ENCODE data around the gene MTHFD2L. TPM values are rescaled to one million over a fixed set of nuclear protein-coding genes. Genes with fewer than 3 reads are reported as not detected.

MTHFD2L gene
- total and polyA plus RNA-seq, 9 donors: 5.8 to 19.3 (median 13.5) TPM

DNA sequence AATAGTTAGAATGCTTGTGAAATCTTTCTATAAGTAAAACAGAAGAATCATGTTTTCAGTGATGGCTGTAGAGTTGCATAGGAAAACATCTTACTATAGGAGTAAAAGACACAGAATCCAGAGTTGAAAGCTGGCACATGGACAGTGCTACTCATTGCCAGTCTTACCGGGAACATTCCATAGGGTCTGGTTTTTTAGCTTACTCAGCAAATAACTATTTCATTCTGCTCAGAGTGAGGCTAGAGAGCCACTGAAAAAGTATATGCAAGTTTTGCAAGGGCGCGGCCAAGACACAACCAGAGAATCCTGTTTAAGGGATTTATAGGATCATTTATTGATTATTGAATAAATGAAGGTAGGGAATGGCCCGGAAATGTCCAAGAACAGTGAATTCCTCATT lies 60.3 kb downstream of the MTHFD2L start:
- H3K36me3 ChIP-seq: no peaks in the 10 kb centered on the region
- H3K9me3 ChIP-seq: no peaks in the 10 kb centered on the region
- no peaks in the 10 kb centered on the region for H3K4me1 ChIP-seq (ENCODE audit: insufficient read depth)
- intact Hi-C loops (cut with DNase I): no loop called here
- WGBS, 3 donors: 90 to 94% (median 91%) methylated on average over 4 of the region's 4 CpGs
- DNase-seq: no peak
- no peak overlapping the region for H3K4me3 ChIP-seq
- TF ChIP-seq POLR2A (IDR thresholded peaks at IDR 0.05) (no peak), EP300 (IDR thresholded peaks at IDR 0.05) (no peak)
- TF ChIP-seq, protein P1, sequence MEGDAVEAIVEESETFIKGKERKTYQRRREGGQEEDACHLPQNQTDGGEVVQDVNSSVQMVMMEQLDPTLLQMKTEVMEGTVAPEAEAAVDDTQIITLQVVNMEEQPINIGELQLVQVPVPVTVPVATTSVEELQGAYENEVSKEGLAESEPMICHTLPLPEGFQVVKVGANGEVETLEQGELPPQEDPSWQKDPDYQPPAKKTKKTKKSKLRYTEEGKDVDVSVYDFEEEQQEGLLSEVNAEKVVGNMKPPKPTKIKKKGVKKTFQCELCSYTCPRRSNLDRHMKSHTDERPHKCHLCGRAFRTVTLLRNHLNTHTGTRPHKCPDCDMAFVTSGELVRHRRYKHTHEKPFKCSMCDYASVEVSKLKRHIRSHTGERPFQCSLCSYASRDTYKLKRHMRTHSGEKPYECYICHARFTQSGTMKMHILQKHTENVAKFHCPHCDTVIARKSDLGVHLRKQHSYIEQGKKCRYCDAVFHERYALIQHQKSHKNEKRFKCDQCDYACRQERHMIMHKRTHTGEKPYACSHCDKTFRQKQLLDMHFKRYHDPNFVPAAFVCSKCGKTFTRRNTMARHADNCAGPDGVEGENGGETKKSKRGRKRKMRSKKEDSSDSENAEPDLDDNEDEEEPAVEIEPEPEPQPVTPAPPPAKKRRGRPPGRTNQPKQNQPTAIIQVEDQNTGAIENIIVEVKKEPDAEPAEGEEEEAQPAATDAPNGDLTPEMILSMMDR (IDR thresholded peaks at IDR 0.05): no peak
- H3K27me3 ChIP-seq: no peaks in the 10 kb centered on the region
- no peak overlapping the region for H3K27ac ChIP-seq

DNA sequence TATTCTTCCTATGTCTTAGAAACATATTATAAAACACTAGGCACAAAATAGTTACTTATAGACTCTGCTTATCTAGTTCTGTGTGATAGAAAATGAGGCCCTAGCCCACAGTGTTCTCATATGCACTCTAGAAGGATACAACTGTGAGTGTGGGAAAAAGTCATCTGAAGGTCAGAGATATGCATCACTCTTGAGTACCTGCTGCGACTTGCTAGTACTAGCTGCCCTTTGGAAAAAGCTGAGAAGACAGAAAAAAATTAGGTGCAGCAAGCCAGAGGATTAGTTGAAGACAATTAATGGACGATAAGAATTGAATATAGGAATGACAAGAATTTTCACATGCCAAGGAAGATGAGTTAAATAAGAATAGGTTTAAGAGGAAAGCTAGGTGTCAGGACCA lies 61.3 kb downstream of the MTHFD2L start:
- no peaks in the 10 kb centered on the region for H3K9me3 ChIP-seq
- DNase-seq: no peak
- no peak overlapping the region for H3K4me3 ChIP-seq
- 71 to 77% (median 76%) methylated on average over 2 of the region's 2 CpGs for WGBS, 3 donors
- no peaks in the 10 kb centered on the region for H3K4me1 ChIP-seq (ENCODE audit: insufficient read depth)
- no peaks in the 10 kb centered on the region for H3K27me3 ChIP-seq
- TF ChIP-seq EP300 (IDR thresholded peaks at IDR 0.05): no peak
- TF ChIP-seq POLR2A (IDR thresholded peaks at IDR 0.05): no peak
- TF ChIP-seq, protein P1 (IDR thresholded peaks at IDR 0.05): no peak
- no peak overlapping the region for H3K27ac ChIP-seq
- H3K36me3 ChIP-seq: no peaks in the 10 kb centered on the region
- intact Hi-C loops (cut with DNase I): no loop called here

DNA sequence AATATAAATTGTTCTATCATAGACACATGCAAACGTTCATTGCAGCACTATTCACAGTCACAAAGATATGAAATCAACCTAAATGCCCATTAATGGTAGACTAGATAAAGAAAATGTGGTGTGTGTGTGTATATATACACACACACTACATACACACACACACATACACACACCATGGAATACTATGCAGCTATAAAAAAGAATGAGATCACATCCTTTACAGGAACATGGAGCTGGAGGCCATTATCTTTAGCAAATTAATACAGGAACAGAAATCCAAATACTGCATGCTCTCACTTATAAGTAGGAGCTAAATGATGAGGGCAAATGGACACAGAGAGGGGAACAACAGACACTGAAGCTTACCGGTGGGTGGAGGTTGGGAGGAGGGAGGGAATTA lies 65.2 kb downstream of the MTHFD2L start:
- Histone ChIP-seq H3K4me3 (no peak overlapping the region), H3K4me1 (ENCODE audit: insufficient read depth) (no peaks in the 10 kb centered on the region), H3K27ac (no peak overlapping the region), H3K27me3 (no peaks in the 10 kb centered on the region), H3K9me3 (no peaks in the 10 kb centered on the region), H3K36me3 (no peaks in the 10 kb centered on the region)
- intact Hi-C loops (cut with DNase I): no loop called here
- 92 to 95% (median 94%) methylated on average over 2 of the region's 2 CpGs for WGBS, 3 donors
- no peak for DNase-seq
- TF ChIP-seq EP300 (IDR thresholded peaks at IDR 0.05) (no peak), POLR2A (IDR thresholded peaks at IDR 0.05) (no peak)
- TF ChIP-seq, protein P1 (IDR thresholded peaks at IDR 0.05): no peak

DNA sequence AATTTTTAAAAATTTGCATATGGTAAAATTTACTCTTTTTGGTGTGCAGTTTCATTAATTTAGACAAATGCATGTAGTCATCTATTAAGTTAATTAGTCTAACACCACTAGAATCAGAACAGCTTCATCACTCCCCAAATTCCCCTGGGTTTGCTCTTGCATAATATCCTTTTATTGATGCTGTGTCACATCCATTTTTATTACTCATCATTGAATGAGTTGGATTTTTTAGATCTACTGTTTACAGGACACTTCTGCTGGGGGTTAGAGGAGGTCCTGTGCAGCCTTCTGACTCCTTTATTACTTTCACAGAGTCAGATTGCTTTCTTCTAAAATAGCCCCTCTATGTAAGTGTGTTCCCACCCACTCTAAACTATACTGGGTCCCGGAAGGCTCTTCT lies 65.9 kb downstream of the MTHFD2L start:
- TF ChIP-seq EP300 (IDR thresholded peaks at IDR 0.05) (no peak), POLR2A (IDR thresholded peaks at IDR 0.05) (no peak)
- TF ChIP-seq, protein P1 (IDR thresholded peaks at IDR 0.05): no peak
- Histone ChIP-seq H3K4me3 (no peak overlapping the region), H3K27ac (no peak overlapping the region), H3K27me3 (no peaks in the 10 kb centered on the region), H3K36me3 (no peaks in the 10 kb centered on the region), H3K9me3 (no peaks in the 10 kb centered on the region), H3K4me1 (ENCODE audit: insufficient read depth) (no peaks in the 10 kb centered on the region)
- intact Hi-C loops (cut with DNase I): no loop called here
- WGBS, 3 donors: 65 to 91% (median 74%) methylated on average over 1 of the region's 1 CpG
- no peak for DNase-seq
